Right lung (tissue), 5 donors: Measurements from ENCODE around the gene PARS2. TPM values are rescaled to one million over a fixed set of nuclear protein-coding genes. Genes with fewer than 3 reads are reported as not detected.

ENCODE experiments used
- DNase-seq, 2 donors: peaks; one replicate each; pipeline ENCODE4 v3.0.0-alpha.2; 2013
- polyA plus RNA-seq, 5 donors: library from polyadenylated mRNA; unstranded; fragments of 120-200 nt; gene quantifications; one replicate each; pipeline versions ENCODE4 v1.2.1 to v1.2.3, GENCODE V29; 2013; ENCODE audit warnings: inconsistent platforms in 1 of 5, low replicate concordance in 1 of 5; ENCODE audit not compliant: insufficient read length in 5 of 5, insufficient read depth in 1 of 5

Gene PARS2
- polyA plus RNA-seq, 5 donors, result 4.9 to 6.0 (median 5.4) TPM

DNA sequence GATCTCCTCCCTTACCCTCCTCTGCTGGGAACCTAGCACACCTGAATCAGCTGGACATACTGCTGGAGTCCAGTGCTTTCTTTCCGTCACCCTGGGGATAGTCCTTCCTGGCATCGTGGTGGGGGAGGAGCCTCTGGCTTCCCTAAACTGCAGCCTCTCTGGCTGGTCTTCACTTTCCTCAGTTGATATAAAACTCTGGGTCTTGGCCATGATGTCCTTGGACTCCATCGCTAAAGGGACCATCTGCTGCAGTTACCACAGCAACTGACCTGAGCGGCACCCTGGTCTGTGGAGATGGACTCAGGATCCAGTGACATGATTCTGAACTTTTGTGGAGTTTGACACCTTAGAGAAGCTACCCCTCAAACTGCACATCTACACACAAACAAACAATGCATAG is 22.8 kb downstream of the PARS2 start:
- no peak for DNase-seq

DNA sequence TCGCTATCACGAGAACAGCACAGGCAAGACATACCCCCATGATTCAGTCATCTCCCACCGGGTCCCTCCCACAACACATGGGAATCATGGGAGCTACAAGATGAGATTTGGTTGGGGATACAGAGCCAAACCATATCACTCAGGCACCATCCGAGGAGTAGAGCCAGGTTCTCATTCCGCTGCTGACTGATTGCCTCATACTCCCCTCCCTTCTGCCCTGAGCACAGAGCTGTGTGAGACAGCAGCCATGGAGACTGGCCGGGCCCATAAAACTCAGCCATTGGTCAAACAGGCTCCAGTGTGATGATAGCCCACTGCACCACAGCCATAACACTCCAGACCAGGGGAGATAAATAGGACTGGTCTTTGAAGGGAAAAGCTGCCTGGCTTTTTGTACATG is 26.1 kb downstream of the PARS2 start:
- no peak for DNase-seq

- no peak for DNase-seq
Observed at GRCh38 chr1:54736685-54737084, 27.6 kb downstream of the PARS2 start.

DNA sequence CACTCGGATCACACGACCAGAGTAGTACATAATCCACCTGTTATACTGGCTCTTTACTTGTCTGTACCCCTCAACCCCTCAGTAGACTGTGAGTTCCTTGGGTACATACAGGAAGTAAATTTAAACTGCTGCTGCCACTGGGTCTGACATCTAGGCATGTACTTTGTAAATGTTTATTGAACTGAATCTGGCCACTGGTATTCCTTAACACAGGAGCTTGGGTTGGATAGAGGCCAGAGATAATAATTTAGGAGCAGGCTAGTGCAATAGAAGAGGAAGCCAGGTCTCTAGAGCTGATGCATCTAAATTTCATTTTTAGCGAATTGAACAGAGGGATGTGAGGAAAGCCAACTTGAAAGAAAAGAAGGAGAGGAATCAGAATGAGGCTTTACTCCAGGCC is 36.3 kb downstream of the PARS2 start:
- DNase-seq, result no peak

DNA sequence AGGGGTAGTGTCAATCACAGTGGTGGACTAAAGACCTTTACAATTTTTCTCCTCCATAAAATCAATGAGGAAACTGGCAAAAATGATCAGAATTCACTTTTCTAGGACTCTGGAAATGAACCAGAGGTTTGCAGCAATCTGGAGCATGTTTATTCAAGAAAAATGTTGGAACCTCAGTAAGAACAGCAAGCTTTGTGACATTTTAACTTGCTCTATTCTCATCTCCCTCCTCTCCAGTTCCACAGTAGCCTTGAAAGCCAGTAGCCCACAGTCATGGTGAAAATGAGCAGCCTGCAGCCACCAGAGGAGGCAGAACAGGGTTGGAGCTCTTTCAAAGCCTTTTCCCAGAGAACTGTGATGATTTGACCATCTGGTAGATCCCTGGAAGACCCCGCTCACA is 39.6 kb downstream of the PARS2 start:
- DNase-seq, result no peak

DNA sequence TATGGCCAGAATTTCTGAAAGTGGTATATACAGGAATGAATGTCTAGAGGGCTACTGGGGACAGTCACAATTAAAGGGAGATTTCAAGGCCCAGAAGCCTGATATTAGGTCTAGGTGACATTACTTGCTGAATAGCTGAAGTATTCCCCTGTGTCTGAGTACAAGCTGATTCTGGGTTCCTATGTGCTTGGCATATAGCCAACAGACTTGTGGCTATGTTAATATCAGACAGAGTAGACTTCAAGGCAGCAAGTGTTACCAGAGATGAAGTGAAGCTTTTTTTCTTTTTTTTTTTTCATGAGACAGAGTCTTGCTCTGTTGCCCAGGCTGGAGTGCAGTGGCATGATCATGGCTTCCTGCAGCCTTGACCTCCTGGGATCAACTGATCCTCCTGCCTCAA is 40.3 kb downstream of the PARS2 start:
- DNase-seq, result no peak

DNA sequence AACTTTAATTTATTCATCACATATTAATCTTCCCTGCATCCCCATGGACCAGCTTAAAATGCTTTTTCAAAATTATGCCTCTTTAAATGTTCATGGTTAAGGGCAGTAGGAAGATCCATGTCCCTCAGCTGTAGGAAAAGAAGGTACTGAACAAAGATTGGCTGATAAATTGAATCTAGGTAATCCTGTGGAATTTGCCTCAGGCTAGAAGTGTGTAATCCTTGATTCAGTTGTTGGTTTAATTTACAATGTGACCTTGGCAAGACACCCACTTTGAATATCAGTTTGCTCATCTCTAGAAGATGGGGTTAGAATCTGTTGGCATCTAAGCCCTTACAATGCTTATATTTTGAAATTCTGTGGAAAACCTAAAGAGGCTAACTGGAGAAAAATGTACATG is 42.6 kb downstream of the PARS2 start:
- no peak for DNase-seq

- no peak for DNase-seq
Observed at GRCh38 chr1:54716299-54717047, 47.9 kb downstream of the PARS2 start.

GRCh38 chr1:54715493-54716298 is 48.6 kb downstream of the PARS2 start, which contains the start of gene TTC4:
TTC4 (plus strand) TSS chr1:54715861; CDS start chr1:54715909, 48 bp downstream.
- peak; percentile 85 to 86 for DNase-seq

DNA sequence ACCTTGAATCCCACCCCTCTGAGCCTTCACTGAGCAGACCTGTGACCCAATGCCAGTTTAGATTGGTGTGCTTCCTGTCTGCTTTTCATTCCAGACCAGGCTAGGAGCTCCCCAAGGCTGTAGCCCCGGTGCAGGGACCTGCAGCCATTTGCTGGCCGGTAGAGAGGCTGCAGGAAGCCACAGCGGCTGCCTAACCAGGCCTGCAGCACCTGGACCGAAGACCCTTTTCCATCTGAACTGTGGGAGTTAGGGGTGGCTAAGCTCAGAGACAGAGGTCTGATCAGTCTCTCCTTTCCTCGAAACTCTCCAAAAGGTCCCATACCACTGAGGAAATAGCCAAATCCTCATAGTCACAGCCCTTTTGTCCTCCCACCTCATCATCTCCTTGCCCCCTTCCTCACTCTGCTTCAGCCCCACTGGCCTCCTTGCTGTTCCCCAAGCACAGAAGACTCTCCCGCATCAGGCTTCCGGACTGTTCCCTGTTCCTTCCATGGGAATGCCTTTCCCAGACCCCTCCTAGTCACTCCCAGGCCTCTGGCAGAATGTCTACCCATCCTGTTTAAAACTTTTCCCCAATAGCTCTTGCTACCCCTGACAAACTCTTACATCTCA is 49.3 kb downstream of the PARS2 start:
- no peak for DNase-seq

DNA sequence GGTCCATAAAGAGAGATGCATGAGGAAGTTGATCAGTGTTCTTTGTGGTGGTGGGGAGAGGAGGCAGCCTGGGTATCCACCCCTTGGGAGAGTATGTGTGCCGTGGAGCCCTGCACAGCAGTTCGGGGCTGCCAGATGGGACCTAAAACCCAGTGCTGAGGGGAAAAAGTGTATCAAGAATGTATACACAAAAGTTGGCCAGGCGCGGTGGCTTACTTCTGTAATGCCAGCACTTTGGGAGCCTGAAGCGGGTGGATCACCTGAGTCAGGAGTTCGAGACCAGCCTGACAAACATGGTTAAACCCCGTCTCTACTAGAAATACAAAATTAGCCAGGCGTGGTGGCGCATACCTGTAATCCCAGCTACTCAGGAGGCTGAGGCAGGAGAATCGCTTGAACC is 52.8 kb downstream of the PARS2 start:
- DNase-seq, result no peak

GRCh38 chr1:54710841-54711240 is 53.5 kb downstream of the PARS2 start:
- no peak for DNase-seq

DNA sequence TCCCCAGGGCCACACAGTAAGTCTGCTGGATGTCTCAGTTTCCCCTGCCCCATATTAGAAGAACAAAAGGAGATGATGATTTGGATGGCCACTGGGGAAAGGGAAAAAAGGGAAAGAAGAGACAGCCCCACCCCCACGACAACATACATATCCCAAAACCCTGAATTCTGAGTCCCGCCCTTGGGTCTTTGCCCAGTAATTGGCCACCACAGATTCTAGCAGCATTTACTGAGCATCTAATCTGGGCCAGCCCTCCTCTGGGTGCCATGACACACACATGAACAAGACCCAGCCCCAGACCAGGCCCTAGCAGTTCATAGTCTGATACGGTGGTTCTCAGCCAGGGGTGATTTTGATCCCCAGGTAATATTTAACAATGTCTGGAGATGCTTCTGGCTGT is 53.9 kb downstream of the PARS2 start:
- DNase-seq, result no peak

DNA sequence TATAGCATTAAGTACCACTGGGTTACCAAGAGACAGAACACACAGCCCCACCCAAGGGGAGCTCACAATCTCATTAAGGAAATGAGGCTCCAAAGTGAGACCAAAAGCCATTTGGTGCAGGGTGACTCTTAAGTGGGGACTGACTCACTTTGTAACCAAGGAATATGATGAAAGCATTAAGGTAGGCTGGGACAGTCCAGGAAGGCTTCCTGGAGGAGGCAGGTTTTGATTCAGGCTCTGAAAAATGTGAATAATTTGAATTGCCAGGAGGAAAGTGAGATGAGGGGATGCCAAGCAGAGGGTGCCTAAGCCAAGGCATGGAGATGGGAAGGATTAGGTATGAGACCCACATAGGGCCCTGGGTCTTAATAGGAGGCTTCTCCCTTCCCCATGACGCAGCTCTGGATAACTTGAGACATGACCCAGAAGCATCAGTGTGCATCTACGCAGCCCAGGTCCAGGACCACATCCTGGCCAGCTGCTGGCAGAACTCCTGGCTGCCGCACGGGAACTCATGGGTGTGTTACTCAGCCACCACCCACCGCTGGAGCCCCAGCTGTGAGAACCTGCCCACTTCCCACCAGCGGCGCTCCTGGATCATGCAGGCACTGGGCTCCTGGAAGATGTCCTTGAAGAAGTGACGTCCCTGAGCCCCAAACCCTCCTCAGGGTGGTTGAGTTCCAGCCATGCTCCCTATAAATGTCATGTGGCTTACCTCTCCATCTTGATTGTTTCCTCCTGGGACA is 54.6 kb downstream of the PARS2 start:
- no peak for DNase-seq

DNA sequence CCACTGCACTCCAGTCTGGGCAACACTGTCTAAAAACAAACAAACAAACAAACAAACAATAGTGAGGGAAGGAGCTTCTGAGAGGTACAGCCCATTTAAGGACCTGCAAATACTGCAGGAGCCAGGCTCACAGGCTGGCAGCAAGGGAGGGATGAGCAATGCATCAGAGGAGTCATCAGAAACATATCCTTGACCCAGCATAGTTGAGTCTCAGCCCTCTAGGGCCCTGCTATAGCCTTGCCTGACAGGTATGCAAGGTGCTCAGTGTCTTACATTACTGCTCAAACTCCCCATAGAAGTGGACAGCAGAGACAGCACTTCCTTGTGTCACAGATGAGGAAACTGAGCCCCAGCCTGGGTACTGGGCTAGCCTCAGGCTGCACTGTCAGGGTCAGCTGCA is 55.9 kb downstream of the PARS2 start:
- DNase-seq, result no peak

Other genes starting within 250 kb of the PARS2 start
- 10 to 100 TPM in 2 of 5 donors, 1 to 10 TPM in 3; 8.6 to 15.1 (median 9.9) TPM for gene ACOT11, start 216.3 kb downstream of the PARS2 start, polyA plus RNA-seq
- gene FAM151A, start 141.0 kb downstream of the PARS2 start, polyA plus RNA-seq, result under 1 TPM; 0.31 to 0.97 (median 0.57) TPM
- gene MROH7, start 122.7 kb downstream of the PARS2 start, polyA plus RNA-seq, result 10 to 100 TPM; 10.1 to 16.2 (median 11.4) TPM
- gene TTC4, start 48.7 kb downstream of the PARS2 start, polyA plus RNA-seq, result 10 to 100 TPM; 30.2 to 38.6 (median 35.2) TPM
- 1 to 10 TPM; 3.2 to 4.9 (median 4.4) TPM for gene TTC22, start 36.8 kb upstream of the PARS2 start, polyA plus RNA-seq
- gene DHCR24, start 122.7 kb upstream of the PARS2 start, polyA plus RNA-seq, result 10 to 100 TPM; 31.5 to 63.6 (median 40.5) TPM
- gene TMEM61, start 216.1 kb upstream of the PARS2 start, polyA plus RNA-seq, result under 1 TPM in 2 of 5 donors, not detected in 3; 0.24 to 0.40 TPM
- gene BSND, start 234.4 kb upstream of the PARS2 start, polyA plus RNA-seq, result under 1 TPM in 3 of 5 donors, not detected in 2; 0.04 to 0.13 (median 0.06) TPM